CD4-positive, alpha-beta T cell treated with Interleukin-10 for 1 hour (primary cell): ENCODE data around the gene PDE6C.

Experiments used
- DNase-seq: peaks from one replicate; pipeline ENCODE4 v3.0.0-alpha.2; 2020

Gene PDE6C

DNA sequence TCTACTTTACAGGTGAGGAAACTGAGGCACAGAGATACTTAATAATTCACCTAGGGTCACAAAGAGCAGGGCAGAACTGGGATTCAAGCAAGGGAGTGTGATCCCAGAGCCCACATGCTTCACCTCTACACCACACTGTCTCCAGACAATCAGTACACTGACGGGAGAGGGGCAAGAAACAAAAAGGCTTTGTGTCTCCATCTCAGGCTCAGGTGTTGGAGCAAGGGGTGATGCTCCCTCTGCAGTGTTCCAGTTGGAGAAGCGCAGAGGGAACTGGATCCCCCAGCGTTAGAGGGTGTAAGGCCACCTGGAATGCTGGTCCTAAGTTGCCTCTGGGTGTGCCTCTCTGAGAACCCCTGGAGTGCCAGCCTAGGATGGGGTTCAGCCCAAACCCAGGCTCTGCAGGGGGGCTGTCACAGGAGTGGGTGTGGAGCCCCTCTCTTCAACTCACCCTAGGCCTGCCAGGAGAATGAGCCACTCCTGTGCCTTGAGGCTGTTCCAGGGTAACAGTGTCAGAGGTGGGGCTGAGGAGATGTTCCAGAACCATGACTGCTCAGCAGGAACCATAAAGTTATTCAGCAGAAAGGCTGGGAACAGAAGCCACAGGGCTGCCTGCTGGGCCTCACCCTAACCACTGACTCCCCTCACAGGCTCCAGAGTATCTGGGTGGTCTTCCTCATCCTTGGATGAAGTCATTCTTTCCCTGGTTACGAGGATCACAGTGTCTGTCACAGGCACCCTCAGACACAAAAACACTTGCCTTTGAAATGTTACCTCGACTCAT, 16.8 kb upstream of the PDE6C start:
- DNase-seq: no peak

DNA sequence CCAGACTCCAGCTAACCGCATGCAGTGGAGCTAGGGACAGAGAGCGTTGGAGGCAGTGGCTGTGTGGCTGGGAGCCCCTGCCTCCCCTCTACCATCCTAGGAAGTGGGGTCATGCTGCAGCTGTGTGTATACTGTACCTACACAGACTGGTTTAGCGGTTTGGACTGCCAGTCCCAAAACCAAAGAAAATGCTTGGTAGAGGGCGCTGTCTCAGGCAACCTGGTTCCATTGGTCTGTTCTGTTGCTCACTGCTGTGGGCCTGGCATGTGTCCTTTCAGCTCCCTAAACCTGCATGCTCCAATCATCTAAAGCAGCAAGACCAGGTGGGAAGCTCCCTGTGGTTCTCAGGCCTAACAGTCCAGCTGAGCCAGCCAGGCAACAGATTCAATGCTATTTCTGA, 15.8 kb upstream of the PDE6C start:
- no peak for DNase-seq

DNA sequence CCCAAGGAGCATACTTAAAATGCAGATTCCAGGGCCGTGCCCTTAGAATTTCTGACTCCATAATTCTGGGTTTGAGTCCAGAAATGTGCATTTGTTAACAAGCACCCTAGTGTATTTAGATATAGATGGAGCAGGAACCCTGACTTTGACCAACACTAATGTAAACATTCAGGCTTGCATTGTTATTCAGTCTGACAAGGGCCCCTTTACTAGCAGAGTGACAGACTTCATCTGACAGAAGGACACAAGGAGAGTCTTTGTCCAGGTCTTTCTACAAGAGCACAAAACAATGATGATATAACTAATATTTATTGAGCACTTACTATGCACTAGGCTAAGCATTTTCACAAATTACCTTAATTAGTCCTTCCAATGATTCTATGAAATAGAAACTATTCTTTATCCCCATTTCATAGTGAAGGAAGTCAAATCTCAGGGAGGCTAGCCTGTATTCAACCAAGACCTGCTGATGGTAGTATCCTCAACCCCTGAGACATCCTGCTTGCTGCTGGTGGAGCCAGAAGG, 15.2 kb upstream of the PDE6C start:
- DNase-seq: no peak

DNA sequence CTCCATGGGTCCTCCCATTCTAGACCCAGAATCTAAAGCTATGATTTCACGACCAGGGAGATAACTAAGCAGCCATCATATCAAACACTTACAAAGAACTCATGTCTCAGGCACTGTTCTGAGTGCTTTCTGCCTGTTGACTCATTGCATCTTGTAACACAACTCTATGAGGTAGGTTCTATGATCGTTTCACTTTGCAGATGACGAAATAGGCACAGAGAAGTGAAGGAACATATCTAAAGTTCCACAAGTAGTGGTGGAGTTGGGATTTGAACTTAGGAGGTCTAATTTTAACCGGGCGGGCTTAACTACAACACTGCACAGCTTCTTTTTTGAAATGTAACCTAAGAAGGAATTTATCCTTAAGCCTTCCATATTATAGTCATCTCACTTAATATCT, 14.2 kb upstream of the PDE6C start:
- DNase-seq: no peak

DNA sequence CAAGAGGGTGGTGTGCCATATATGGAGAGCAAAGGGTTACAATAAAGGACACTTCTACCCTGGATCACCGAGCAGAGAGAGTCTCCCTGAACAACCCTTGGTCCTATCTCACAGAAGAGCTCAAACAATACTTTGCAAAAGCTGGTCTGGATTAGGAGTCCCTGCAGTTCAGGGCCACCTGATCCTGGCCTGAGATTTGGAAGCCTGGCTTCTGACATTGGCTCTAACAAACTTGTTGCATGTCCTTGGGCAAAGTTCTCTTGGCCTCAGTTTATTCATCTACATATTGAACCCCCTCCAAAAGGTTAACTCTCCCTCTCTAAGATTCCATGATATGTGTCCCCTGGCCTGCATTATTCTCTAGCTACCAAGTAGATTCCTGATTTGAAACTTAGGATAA, 13.0 kb upstream of the PDE6C start:
- DNase-seq: no peak

DNA sequence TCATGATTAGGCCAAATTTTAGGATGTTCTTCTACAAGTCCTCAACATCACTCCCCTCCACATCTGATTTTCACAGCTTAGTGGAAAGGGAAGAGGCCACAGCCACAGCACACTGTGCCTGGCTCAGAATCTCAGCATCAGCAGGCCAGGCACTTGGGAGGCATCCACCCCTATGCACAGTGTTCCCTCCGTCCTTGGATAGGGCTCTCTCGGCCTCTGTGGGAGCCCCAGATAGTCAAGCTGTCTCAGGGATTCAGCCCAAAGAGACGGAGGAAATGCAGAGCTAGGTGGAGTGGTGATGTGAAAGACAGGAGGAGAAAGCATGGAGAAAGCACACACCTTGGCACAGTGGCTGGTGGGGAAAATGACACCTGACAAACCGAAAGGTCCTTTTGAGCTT, 12.6 kb upstream of the PDE6C start:
- no peak for DNase-seq

DNA sequence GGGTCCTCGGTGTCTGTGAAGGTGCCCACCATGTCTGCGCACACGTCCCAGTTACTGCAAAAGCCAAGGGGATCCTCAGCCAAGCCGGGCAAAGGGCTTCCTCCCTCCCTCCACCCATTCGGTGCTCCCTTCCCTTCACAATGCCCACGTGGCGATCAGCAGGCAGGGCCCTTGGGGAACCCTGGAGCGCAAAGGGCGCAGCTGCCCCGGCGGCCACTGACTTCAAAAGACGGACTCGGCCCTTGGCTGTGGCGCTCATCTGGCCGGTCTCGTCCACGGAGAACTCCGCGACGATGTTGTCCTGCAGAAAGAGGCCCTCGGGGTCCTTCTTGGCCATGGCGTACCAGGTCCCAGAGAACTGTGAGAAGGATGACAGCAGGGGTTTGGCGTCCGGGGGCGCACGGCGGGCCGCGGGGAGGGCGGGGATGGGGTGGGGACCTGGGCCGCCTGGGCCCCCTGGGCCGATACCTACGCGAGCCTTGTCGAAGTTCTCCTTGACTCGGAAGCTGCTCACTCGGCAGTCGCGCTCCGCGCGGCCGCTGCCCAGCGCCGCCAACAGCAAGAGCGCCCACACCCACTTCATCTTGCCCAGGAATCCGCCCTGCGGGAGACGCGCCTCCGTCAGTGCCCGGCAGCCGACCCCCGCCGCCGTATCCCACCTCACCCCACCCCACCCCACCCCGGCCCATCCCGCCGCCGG, 11.7 kb upstream of the PDE6C start:
- no peak for DNase-seq

DNA sequence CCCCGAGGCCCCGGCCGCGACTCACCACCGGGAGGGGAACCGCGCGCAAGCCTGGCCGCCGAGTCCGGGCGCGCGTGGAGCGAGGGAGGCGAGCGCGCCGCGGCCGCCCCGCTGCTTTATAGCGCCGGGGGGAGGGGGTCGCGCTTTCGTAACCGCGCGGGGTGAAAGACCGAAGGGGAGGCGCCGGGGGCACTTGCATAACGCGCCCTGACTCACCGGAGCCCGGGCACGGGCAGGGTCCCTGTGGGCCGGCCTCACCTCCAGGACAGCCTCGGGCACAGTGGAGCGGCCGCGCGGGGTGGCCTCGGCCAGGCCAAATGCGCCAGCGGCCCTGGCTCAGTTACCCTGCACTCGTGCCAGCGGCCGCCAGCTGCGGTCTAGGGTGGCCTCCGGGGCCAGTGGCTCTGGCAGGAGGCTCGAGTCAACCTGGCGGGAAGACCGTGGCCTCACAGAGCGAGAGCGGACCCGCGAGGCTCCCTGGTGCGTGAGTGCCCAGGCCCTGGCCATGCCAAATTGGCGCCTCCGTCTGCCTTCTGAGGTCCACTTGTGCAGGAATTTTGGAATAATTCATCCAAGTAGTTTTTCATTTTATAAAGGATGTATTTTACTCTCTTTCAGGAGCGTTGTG, 11.1 kb upstream of the PDE6C start, which contains the start of gene RBP4:
TSS of gene RBP4 (minus strand) at position 90 of the 628 bp plus-strand sequence. CDS start 207 bp downstream, outside the sequence.
- DNase-seq: no peak

DNA sequence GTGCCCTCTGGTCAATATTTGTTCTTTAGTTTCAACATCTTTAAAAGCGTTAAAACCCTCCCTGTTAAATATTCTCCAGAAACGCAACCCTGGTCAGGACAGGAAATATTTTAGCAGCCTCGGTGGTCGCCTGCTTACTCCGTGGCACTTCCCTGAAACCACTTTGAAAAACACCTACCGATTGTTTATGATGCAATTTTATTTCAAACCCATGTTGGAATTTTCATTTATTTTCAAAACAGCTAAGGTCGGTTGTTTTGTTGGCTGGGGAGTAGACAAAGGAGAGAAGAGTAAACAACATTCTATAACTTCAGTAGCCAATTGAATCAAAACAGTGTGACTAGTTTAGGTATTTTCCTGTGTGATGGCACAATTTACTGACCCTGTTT, 10.6 kb upstream of the PDE6C start:
- no peak for DNase-seq

DNA sequence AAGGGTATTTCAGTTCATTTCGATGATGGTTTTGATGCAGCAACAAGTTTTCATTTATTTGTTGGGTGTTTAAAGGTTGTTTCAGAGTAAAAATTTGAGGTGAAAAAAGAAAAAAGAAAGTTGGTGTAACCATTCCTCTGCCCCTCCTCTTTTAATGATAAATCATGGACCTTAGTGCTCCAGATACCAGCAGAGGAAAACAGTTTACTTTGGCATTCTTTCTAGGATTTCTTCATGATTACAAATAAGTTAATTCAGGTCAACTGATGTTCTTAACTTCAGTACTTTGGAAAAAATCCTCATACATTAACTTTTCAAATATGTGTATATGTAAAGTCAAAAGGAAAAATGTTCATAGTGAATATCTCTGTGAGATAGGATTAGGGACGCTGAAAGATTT, 9.3 kb upstream of the PDE6C start:
- DNase-seq: no peak

DNA sequence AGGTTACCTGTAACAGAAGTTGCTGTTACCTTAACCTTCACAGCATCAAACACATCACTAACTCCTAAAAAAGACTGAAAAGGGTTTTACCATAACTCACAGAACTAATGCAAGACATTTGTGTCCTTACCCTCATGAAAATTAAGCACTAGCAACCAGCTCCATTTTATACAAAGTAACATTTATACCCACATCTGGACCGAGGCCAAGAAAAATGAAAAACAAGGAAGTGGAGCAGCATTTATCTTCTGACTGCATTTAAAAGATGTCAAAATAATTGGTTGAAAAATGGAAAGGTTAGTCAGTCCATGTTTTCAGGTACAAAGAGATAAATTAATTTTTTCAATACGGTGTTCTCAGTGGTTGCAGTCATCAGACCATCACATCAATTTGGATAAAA, 8.2 kb upstream of the PDE6C start:
- DNase-seq: no peak

DNA sequence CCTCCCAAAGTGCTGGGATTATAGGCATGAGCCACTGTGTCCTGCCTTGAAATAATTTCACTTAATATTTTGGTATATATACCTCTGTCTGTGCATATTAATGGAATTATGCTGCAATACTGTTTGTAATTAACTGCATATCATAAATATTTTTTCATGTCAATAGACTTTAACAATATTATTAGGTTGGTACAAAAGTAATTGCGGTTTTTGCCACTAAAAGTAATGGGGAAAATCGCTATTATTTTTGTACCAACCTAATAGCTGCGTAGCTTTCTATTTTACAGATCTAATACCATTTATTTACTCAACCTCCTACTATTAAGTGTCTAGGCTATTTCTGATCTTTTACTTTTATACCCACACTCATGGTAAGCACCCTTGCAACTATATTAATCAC, 3.9 kb upstream of the PDE6C start:
- no peak for DNase-seq

DNA sequence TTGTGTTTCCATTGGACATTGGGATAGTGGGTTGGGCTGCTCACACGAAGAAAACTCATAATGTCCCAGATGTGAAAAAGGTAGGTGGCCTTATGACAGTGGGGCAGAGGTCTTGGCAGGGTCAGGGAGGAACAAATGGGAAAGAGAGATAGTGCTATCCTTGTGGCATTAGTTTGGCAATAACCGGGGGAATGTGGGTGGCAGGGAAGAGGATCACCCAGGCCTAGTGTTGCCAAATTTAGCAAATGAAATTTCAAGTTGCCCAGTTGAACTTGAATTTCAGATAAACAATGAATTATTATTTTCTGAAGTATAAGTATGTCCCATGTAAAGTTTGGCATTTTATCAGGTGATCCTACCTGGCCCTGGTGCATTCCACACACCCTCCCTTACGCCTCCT, 789 bp downstream of the PDE6C start:
- no peak for DNase-seq

DNA sequence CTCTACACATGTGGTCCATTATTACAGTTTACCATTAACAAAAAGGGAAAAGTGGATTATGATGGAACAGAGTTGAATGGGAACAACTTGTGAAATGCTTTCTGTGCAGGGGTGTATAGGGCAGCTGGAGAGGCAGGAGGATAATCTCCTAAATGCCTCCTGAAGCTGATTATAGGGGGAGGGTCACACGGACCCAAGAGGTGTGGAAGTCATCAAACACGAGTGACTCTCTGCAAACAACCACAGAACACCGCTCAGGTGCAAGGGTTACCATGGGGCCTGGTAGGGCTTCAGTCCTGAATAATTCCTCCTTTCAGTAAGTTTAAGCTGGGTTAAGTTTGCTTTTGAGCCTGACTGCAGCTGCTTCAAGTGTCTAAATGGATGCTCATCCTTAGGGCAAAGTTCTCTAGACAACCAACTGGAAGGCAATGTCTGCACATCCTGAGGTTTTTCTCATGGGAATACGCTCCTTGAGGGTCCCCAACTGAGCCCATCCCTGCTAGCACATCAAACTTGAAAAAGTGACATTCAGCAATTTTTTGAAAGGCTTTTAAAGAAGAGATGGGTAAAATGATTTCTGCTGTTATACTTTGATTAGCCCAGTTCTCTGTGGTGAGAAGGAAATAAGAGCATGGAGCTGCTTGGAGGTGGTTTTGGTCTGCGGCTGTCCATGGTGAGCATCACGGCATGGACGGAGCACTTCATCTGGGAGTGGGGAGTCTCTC, 1.9 kb downstream of the PDE6C start:
- DNase-seq: no peak

DNA sequence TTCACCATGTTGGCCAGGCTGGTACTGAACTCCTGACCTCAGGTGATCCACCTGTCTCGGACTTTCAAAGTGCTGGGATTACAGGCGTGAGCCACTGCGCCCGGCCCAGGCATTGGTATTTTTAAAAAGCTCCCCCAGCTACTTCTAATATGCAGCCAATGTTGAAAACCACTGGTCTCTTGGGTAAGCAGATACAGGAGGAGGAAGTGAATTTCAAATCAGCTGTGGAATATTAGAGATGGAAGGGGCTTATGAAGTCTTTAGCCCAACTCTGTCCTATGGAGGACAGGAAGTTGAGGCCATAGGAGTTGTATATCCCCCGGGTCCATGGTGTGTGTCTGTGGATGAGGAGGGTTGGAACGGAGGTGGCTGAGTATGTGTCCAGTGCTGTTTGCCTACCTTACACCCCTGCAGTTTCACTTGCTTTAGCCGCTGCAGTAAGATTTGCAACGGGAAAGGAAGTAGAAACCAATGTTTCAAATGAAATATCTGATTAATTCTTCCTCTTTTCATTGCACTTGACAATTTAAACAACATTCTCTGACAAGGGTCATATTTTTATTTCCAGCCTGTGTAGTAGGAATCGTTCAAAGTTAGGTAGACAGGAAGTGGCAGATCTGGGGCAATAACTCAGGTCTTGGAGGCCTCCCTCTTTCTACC, 3.4 kb downstream of the PDE6C start:
- no peak for DNase-seq

DNA sequence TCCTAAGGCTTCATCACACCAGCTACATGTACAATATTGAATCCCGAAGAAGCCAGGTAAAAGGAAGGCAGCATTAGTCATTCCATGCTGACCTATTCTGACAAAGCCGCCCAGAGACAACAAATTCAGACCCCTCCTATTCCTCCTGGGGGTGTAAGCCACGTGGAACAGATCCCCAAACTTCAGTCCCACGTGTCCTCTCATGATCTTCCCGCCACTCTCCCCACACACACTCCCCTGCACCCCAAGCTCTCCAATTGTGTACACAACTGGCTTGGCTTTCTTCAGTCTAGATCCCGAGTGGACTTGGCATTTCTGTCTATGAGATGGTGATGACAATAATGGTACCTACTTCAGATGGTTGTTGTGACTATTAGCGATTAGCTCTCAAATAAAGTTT, 8.6 kb downstream of the PDE6C start:
- no peak for DNase-seq

DNA sequence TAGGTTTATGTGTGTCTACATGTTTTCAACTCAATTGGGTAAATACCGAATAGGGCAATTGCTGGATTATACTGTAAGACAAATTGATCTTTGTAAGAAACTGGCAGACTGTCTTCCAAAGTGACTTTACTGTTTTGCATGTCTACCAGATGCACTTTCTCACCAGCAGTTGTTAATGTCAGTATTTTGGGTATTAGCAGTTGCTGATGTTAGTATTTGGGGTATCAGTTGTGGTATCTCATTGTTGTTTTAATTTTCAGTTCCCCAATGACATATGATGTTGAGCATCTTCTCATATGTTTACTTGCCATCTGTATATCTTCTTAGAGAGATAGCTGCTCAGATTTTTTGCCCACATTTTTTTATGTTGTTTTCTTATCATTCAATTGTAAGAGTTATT, 10.6 kb downstream of the PDE6C start:
- no peak for DNase-seq

DNA sequence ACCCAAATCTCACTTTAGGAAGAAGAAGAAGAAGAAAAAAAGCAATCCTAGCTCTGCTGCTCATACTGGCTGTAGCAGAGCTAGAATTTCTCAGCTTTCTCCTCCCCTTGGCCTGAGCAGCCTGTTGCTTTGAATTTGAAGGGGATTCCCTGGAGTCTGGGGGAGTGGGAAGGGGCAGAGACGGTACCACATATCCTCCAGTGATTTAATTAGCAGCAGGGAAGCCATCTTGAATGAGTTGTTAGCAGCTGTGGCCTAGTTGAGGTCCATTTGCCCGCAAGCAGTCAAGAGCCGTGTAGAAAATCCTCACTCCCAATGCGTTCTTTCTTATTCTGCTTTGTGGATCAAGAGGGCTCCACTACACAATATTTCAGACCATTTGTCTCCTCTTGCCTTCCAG, 16.5 kb downstream of the PDE6C start:
- DNase-seq: no peak

DNA sequence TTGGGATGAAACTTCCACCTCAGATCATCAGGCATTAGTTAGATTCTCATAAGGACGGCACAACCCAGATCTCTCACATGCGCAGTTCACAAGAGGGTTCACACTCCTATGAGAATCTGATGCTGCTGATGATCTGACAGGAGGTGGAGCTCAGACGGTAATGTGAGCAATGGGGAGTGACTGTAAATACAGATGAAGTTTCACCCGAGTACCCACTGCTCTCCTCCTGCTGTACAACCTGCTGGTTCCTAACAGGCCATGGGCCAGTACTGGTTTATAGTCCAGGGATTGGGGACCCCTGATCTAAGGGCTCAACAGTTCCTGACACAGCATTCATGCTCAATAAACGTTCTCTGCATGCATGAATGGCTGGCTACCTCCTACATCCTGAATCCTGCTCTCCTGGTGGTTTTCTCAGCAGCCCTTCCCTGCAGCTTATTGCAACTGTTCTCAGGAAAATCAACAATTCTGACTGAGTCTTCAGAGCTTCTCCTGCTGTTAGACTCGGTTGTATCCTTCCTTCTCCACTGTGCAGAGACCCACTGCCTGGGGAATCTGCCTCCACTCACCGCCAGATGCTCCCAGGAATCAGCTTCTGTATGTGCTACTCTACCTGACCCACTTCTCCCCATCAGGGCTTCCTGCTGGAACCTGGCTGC, 17.4 kb downstream of the PDE6C start:
- DNase-seq: no peak

DNA sequence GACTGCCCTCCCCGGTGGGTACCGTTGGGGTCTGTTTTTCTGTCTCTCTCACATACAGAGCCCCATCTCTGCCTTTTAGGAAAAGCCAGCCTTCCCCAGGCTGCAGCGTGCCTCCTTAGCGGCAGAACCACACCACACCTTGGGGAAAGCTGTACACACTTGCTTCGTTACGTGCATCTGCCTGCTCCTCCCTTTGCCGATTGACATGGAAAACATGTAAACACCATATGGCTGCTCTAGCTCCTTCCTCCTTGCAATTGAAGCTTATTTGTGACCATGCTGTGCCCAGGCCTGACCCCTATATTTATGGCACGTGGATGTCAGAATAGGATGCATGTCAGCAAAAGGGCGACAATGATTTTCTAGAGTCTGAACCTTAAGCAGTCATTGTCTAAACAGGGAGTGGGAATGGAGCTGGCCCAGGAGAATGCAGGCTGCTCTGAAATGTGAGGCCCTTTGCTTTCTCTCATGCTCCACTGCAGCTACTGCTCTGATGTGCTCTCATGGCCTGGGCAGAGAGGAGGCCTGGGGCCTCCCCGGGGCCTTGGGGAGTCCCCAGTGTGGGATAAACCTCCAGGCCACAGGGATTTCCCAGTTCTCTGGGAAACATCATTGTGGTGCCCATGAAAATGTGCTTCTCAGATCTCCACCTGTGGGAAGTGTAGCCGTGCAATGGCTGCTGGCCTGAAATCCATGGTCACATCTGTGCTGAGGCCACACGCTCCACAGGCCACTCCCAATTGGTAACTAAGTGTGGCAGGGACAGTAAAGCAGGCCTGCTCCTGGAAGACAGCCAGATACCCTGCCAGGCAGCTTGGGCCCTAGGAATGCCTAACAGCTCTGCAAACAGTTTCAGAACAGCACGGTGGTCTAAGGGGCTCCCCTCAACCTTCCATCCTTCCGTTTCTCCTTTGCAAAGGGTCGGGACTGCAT, 18.6 kb downstream of the PDE6C start:
- DNase-seq: no peak

DNA sequence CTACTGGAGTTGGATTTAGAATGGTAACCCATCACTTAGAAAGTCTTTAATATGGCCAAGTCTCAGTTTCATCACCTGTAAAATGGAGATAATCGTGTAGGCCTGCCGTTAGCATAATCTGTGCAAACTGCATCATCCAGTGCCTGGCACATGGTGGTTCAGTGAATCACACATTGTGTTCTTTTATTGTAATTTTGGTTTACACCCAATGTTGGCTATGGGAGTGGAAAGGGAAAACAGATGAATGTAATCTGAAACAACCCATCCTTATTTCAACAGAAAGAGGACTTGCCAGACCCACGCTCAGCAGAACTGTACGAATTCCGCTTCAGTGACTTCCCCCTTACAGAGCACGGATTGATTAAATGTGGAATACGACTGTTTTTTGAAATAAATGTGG, 27.5 kb downstream of the PDE6C start:
- DNase-seq: no peak
